DND-41 (cell line): ENCODE results near the gene RHBDD3.
A peak's percentile ranks its signal among the peaks of the same experiment; 100 is the strongest.

Source experiments
- ATAC-seq: fragments of 200-7000 bp; cut with Tn5 transposase; 3 replicates; pipeline ENCODE4 v1.9.1; 2021; ENCODE audit warnings: low read depth; ENCODE audit not compliant: insufficient read depth
- DNase-seq: peaks from one replicate; pipeline ENCODE4 v3.0.0-alpha.2; 2020
- H2AFZ ChIP-seq: 2 replicates; pipeline ENCODE4 v1.6.0; 2012; ENCODE audit warnings: low read depth, low read length
- H3K27ac ChIP-seq: 2 replicates; pipeline ENCODE4 v1.5.1; 2012; ENCODE audit warnings: low read length, inconsistent platforms
- H3K27me3 ChIP-seq: fragments of 200-600 bp; sonication (generic); 2 replicates; pipeline ENCODE4 v1.6.0; 2012; ENCODE audit warnings: low read length, mild to moderate bottlenecking, inconsistent platforms; ENCODE audit not compliant: insufficient read depth, poor library complexity
- H3K36me3 ChIP-seq: 2 replicates; pipeline ENCODE4 v1.5.1; 2012; ENCODE audit warnings: low read length, inconsistent platforms; ENCODE audit not compliant: insufficient read depth
- H3K4me1 ChIP-seq: 2 replicates; pipeline ENCODE4 v1.5.1; 2012; ENCODE audit warnings: mild to moderate bottlenecking, low read length; ENCODE audit not compliant: insufficient read depth
- H3K4me2 ChIP-seq: 2 replicates; pipeline ENCODE4 v1.6.0; 2012; ENCODE audit warnings: mild to moderate bottlenecking, moderate library complexity, low read length, inconsistent platforms; ENCODE audit not compliant: insufficient read depth
- H3K4me3 ChIP-seq, 2 experiments: fragments of 200-600 bp in 1 of 2; shearing (Covaris generic) in 1 of 2; 2 replicates each; pipeline ENCODE4 v1.5.1; 2012 to 2016; ENCODE audit warnings: inconsistent platforms in 2 of 2, low read length in 2 of 2, mild to moderate bottlenecking in 2 of 2, low read depth in 1 of 2, moderate library complexity in 1 of 2
- H3K79me2 ChIP-seq: 2 replicates; pipeline ENCODE4 v1.6.0; 2012; ENCODE audit warnings: low read length, inconsistent platforms; ENCODE audit not compliant: insufficient read depth
- H3K9ac ChIP-seq: 2 replicates; pipeline ENCODE4 v1.6.0; 2012; ENCODE audit warnings: low read depth, mild to moderate bottlenecking, inconsistent platforms, low read length, moderate library complexity
- H3K9me3 ChIP-seq: 2 replicates; pipeline ENCODE4 v1.5.1; 2012; ENCODE audit warnings: low read length, moderate library complexity, mild to moderate bottlenecking, inconsistent platforms; ENCODE audit not compliant: insufficient read depth, severe bottlenecking
- H4K20me1 ChIP-seq: 2 replicates; pipeline ENCODE4 v1.6.0; 2012; ENCODE audit warnings: low read length; ENCODE audit not compliant: insufficient read depth
- EZH2 ChIP-seq: IDR thresholded peaks from 3 replicates; pipeline ENCODE4 v1.6.1; 2012; ENCODE audit warnings: borderline replicate concordance, low read depth, mild to moderate bottlenecking, moderate library complexity, low read length, inconsistent platforms; ENCODE audit not compliant: severe bottlenecking
- TF ChIP-seq, protein P1 (sequence below): IDR thresholded peaks from 2 replicates; pipeline ENCODE4 v1.5.1; 2012; ENCODE audit warnings: borderline replicate concordance, low read length, moderate library complexity, mild to moderate bottlenecking; ENCODE audit not compliant: poor library complexity, severe bottlenecking; ENCODE audit errors: extremely low read depth

RHBDD3 gene

DNA sequence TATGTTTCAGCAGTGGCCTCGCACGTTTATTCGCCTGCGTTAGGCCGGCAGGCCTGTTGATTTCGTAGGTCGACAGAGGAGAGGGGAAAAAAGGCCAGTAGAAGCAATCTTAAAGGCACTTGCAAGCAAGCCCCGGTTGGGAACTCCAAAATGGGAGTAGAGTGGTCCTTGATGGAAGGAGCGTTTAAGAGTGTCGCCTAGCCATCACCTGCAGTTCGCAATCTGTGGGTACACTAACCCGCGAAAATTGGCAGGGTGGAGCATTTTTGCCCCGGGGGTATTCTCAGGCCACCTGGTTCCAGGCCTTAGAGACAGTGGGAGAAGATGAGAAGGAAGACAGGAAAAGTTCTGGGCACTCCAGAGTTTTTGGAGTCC, 1.4 kb upstream of the RHBDD3 start:
- Histone ChIP-seq H3K27me3 (no peaks in the 10 kb centered on the region), H3K4me1 (peaks cover 61% of the 10 kb centered on the region), H3K79me2 (peaks cover 91% of the 10 kb centered on the region), H3K4me3 (peak overlapping the region; percentile 67 to 86), H3K9me3 (no peaks in the 10 kb centered on the region), H3K4me2 (peak overlapping the region; percentile 74), H3K27ac (peak overlapping the region; percentile 100), H3K36me3 (peaks cover 83% of the 10 kb centered on the region), H4K20me1 (peaks cover 67% of the 10 kb centered on the region), H3K9ac (peak overlapping the region; percentile 97), H2AFZ (no peak overlapping the region)
- DNase-seq: no peak
- no peak for TF ChIP-seq EZH2
- TF ChIP-seq, protein P1, sequence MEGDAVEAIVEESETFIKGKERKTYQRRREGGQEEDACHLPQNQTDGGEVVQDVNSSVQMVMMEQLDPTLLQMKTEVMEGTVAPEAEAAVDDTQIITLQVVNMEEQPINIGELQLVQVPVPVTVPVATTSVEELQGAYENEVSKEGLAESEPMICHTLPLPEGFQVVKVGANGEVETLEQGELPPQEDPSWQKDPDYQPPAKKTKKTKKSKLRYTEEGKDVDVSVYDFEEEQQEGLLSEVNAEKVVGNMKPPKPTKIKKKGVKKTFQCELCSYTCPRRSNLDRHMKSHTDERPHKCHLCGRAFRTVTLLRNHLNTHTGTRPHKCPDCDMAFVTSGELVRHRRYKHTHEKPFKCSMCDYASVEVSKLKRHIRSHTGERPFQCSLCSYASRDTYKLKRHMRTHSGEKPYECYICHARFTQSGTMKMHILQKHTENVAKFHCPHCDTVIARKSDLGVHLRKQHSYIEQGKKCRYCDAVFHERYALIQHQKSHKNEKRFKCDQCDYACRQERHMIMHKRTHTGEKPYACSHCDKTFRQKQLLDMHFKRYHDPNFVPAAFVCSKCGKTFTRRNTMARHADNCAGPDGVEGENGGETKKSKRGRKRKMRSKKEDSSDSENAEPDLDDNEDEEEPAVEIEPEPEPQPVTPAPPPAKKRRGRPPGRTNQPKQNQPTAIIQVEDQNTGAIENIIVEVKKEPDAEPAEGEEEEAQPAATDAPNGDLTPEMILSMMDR: no peak
- ATAC-seq: no peak

DNA sequence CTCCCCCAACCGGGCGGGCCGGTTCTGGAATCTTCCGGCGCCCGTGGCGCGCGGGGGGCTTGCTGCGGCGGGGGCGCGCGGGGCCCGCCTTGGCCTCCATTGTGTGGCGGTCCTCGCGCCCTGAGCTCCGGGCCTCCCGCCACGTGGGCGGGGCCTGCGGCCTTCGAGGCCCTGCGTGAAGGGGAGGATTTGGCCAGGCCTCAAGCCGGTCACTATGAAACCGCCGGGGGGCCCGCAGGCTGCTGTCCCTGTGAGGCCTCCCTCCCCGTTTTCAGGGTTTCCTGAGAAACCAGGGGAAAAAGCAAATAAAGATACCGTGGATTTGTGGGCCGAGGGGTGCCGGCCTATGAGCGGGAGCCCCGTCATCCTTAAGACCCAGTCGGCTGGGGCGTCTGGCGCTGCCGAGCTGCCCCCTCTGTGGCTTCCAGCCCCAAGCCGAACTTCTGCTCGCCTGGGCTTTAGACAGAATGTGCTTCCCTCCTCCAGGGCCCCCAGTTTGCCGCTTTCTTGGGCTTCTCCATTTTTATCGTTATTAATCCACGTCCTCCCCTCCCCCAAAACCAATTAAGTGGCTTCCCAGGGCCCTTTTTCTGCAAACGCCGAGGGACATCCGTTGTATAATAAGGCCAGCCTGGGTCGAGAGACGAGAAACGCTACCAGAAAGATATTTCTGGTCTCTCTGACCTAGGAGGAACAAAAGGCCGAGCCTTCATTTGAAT, 889 bp upstream of the RHBDD3 start:
- Histone ChIP-seq H3K27ac (peak overlapping the region; percentile 100), H3K9me3 (no peaks in the 10 kb centered on the region), H3K4me2 (peak overlapping the region; percentile 74), H3K27me3 (no peaks in the 10 kb centered on the region), H3K79me2 (peaks cover 86% of the 10 kb centered on the region), H2AFZ (peak overlapping the region; percentile 94), H4K20me1 (peaks cover 62% of the 10 kb centered on the region), H3K4me1 (peaks cover 61% of the 10 kb centered on the region), H3K4me3 (peak overlapping the region; percentile 67 to 86), H3K36me3 (peaks cover 83% of the 10 kb centered on the region), H3K9ac (peak overlapping the region; percentile 97)
- peak; percentile 12 for ATAC-seq
- no peak for DNase-seq
- TF ChIP-seq, protein P1: no peak
- no peak for TF ChIP-seq EZH2

DNA sequence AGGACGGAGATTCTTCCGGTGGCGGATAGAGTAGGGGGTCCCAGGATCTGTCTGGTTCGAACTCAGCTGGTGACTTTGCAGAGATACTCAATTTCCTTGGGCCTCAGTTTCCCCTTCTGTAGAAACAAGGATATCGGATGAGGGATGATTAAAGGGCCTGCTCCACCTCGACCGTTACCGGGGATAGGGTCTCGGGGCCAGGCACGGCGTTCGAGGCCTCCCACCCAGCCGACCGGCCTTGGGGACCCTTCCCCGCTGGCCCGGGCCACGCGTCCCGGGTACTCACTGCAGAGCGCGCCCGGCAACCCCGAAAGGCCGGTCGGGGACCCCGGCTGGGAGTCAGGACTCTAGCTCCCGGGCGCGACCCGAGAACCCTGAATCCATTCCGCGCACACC, 321 bp downstream of the RHBDD3 start:
- no peak for DNase-seq
- Histone ChIP-seq H3K79me2 (peaks cover 74% of the 10 kb centered on the region), H3K4me3 (peak overlapping the region; percentile 67 to 86; a peak in 3 of 4 replicates), H3K27ac (peak overlapping the region; percentile 100), H3K4me2 (peak overlapping the region; percentile 74), H4K20me1 (peaks cover 50% of the 10 kb centered on the region), H3K9ac (peak overlapping the region; percentile 97), H3K36me3 (peaks cover 73% of the 10 kb centered on the region), H2AFZ (peak overlapping the region; percentile 94), H3K9me3 (no peaks in the 10 kb centered on the region), H3K27me3 (no peaks in the 10 kb centered on the region), H3K4me1 (peaks cover 51% of the 10 kb centered on the region)
- no peak; the same call in 2 of the 3 replicates for ATAC-seq
- TF ChIP-seq EZH2: no peak
- TF ChIP-seq, protein P1: no peak
